Right renal pelvis (tissue), 4 donors: ENCODE data around the gene EFCAB6. TPM values are rescaled to one million over a fixed set of nuclear protein-coding genes. Genes with fewer than 3 reads are reported as not detected.

Experiments
- DNase-seq, 4 donors: peaks; one replicate each; pipeline ENCODE4 v3.0.0-alpha.2; 2013; ENCODE audit warnings: low read depth in 4 of 4, low spot score in 3 of 4, missing footprints in 1 of 4
- polyA plus RNA-seq, 4 donors: library from polyadenylated mRNA; unstranded; fragments of 120-200 nt; gene quantifications; one replicate each; pipeline ENCODE4 v1.2.1, GENCODE V29; 2013; ENCODE audit not compliant: insufficient read length in 4 of 4

The EFCAB6 gene
- polyA plus RNA-seq: 1 to 10 TPM; 4.4 to 5.4 (median 4.9) TPM

GRCh38 chr22:43812149-43812842, at the start of gene EFCAB6:
TSS of gene EFCAB6 (minus strand) at chr22:43812305. CDS start at chr22:43782318, 29,987 bp downstream.
- DNase-seq: peak; percentile 92 to 97 (median 94)

- no peak for DNase-seq
Measured at GRCh38 chr22:43861529-43861928, 49.4 kb upstream of the EFCAB6 start.

GRCh38 chr22:43860831-43861230, 48.7 kb upstream of the EFCAB6 start:
- DNase-seq: no peak

GRCh38 chr22:43860126-43860525, 48.0 kb upstream of the EFCAB6 start:
- no peak for DNase-seq

- DNase-seq: no peak
Measured at GRCh38 chr22:43859621-43860020, 47.5 kb upstream of the EFCAB6 start.

GRCh38 chr22:43859176-43859575, 47.1 kb upstream of the EFCAB6 start:
- DNase-seq: no peak

- no peak for DNase-seq
Measured at GRCh38 chr22:43858156-43858895, 46.2 kb upstream of the EFCAB6 start.

- DNase-seq: no peak
Measured at GRCh38 chr22:43857367-43857766, 45.3 kb upstream of the EFCAB6 start.

- DNase-seq: no peak
Measured at GRCh38 chr22:43855431-43855830, 43.3 kb upstream of the EFCAB6 start.

GRCh38 chr22:43854786-43855271, 42.7 kb upstream of the EFCAB6 start:
- DNase-seq: no peak

- no peak for DNase-seq
Measured at GRCh38 chr22:43854121-43854785, 42.1 kb upstream of the EFCAB6 start.

- no peak for DNase-seq
Measured at GRCh38 chr22:43853328-43853931, 41.3 kb upstream of the EFCAB6 start.

GRCh38 chr22:43852573-43853327, 40.6 kb upstream of the EFCAB6 start:
- DNase-seq: no peak

GRCh38 chr22:43851979-43852307, 39.8 kb upstream of the EFCAB6 start:
- DNase-seq: no peak

GRCh38 chr22:43851058-43851978, 39.2 kb upstream of the EFCAB6 start:
- DNase-seq: no peak

GRCh38 chr22:43850529-43850928, 38.4 kb upstream of the EFCAB6 start:
- DNase-seq: no peak

GRCh38 chr22:43849731-43850130, 37.6 kb upstream of the EFCAB6 start:
- DNase-seq: no peak

- no peak for DNase-seq
Measured at GRCh38 chr22:43848366-43849171, 36.5 kb upstream of the EFCAB6 start.
